ENCODE measurements around the gene POLDIP3.

Gene POLDIP3

DNA sequence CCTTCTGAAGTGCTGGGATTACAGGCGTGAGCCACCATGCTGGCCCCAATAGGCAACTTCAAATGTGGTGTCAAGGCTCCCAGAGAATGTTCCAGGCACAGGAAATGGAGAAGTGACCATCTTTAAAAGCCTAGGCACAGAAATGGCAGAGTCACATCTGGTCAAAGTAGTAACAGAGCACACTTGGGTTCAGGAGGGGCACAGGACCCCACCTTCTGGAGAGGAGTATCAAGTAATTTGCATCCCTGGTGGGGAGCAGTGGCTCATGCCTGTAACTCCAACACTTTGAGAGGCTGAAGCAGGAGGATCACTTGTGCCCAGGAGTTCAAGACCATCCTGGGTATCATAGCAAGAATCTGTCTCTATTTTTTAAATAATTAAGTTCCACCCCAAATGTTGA is 31.7 kb downstream of the POLDIP3 start (continued):
- no peak for TF ChIP-seq ZNF394 (tag by site-specific recombination; IDR thresholded peaks at IDR 0.05; ENCODE audit: borderline replicate concordance)
- TF ChIP-seq ZNF274 (IDR thresholded peaks at IDR 0.05; ENCODE audit: low read length) = no peak
- no peak for TF ChIP-seq ZNF274 (tag by site-specific recombination; IDR thresholded peaks at IDR 0.05; ENCODE audit: borderline replicate concordance)

DNA sequence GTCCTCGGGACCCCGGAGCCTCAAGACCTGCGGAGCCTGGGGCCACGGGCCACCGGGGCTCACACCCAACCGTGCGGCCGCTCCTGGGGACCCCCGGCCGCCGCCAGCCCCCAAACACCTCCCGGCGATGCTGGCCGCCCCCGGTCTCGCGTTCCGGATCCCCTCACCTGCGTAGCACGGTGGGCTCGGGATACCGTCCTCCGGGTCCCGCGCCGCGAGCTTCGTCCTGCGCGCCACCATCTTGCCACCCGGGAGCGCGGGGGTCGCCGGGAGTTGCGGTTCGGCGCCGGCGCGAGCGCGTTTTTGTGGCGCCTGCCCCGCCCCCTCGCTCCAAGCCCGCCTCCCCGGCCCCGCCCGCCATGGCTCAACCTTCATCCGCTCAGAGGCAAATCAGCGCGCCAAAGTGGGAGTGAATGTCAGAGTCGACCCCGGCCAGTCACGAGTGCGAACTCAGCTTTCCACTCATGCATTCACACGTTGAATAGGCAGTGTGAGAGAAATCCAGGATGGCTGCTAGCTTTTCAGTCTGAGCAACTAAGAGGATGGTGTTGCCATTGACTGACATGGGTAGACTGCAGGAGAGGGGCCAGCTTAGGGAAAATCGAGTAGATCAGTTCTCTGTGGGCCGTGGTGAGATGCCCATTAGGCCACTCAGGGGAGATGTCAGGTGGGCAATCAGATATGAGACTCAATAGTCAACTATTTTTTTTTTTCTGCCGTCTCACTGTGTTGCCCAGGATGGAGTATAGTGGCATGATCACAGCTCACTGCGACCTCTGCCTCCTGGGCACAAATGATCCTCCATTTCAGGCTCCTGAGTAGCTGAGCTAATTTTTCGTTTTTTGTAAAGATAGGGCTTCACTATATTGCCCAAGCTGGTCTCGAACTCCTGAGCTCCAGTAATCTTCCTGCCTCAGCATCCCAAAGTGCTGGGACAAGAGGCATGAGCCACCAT is 32.6 kb downstream of the POLDIP3 start:
- H3K27ac ChIP-seq (ENCODE audit: extremely low read depth, low read depth, low read length) = peak overlapping the region; percentile 86
- peak overlapping the region; percentile 92 for H3K4me3 ChIP-seq (ENCODE audit: low read depth, low read length)
- H3K36me3 ChIP-seq (ENCODE audit: control insufficient read depth in 2 of 2, insufficient read depth in 1 of 2, low read length in 2 of 2) = peaks cover 40 to 75% of the 10 kb centered on the region in 2 experiments
- ChIA-PET CTCF (interaction anchor here (0.5 to 1.2 kb wide), 5 partner anchors 12 to 414 kb away, joined by 3 to 5 read pairs (median 4); no protein-coding TSS in a partner anchor), POLR2A (interaction anchor here (0.6 to 1.4 kb wide), 7 partner anchors 8 to 34 kb away, joined by 3 to 8 read pairs (median 4); partner anchors contain the start of gene POLDIP3)
- H3K4me1 ChIP-seq (ENCODE audit: control insufficient read depth, insufficient read depth, low read length) = no peaks in the 10 kb centered on the region
- no peaks in the 10 kb centered on the region for H3K9me3 ChIP-seq (ENCODE audit: control insufficient read depth, insufficient read depth, low read depth, low read length)
- TF ChIP-seq ZBTB7A (tag by site-specific recombination; IDR thresholded peaks at IDR 0.05; ENCODE audit: low read depth) = no peak
- no peak for TF ChIP-seq HOXD13 (CRISPR knock-in tag; IDR thresholded peaks at IDR 0.05; ENCODE audit: borderline replicate concordance)
- TF ChIP-seq ZNF544 (tag by site-specific recombination; IDR thresholded peaks at IDR 0.05) = no peak
- TF ChIP-seq ZNF560 (tag by site-specific recombination; IDR thresholded peaks at IDR 0.05; ENCODE audit: borderline replicate concordance) = no peak
- peak; percentile 88 for TF ChIP-seq ZNF76 (tag by site-specific recombination; IDR thresholded peaks at IDR 0.05; ENCODE audit: borderline replicate concordance, low read depth)
- TF ChIP-seq, protein P1, sequence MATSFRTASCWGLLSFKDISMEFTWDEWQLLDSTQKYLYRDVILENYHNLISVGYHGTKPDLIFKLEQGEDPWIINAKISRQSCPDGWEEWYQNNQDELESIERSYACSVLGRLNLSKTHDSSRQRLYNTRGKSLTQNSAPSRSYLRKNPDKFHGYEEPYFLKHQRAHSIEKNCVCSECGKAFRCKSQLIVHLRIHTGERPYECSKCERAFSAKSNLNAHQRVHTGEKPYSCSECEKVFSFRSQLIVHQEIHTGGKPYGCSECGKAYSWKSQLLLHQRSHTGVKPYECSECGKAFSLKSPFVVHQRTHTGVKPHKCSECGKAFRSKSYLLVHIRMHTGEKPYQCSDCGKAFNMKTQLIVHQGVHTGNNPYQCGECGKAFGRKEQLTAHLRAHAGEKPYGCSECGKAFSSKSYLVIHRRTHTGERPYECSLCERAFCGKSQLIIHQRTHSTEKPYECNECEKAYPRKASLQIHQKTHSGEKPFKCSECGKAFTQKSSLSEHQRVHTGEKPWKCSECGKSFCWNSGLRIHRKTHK (tag by site-specific recombination; IDR thresholded peaks at IDR 0.05) = no peak
- TF ChIP-seq ZNF791 (tag by site-specific recombination; IDR thresholded peaks at IDR 0.05) = no peak
- TF ChIP-seq SP3 (tag by site-specific recombination; IDR thresholded peaks at IDR 0.05) = peak; percentile 60
- no peak for TF ChIP-seq BCL11A (tag by site-specific recombination; IDR thresholded peaks at IDR 0.05; ENCODE audit: low read depth)
- TF ChIP-seq GLI2 (tag by site-specific recombination; IDR thresholded peaks at IDR 0.05; ENCODE audit: borderline replicate concordance, low read depth) = no peak
- TF ChIP-seq, protein P2, sequence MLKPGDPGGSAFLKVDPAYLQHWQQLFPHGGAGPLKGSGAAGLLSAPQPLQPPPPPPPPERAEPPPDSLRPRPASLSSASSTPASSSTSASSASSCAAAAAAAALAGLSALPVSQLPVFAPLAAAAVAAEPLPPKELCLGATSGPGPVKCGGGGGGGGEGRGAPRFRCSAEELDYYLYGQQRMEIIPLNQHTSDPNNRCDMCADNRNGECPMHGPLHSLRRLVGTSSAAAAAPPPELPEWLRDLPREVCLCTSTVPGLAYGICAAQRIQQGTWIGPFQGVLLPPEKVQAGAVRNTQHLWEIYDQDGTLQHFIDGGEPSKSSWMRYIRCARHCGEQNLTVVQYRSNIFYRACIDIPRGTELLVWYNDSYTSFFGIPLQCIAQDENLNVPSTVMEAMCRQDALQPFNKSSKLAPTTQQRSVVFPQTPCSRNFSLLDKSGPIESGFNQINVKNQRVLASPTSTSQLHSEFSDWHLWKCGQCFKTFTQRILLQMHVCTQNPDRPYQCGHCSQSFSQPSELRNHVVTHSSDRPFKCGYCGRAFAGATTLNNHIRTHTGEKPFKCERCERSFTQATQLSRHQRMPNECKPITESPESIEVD (tag by site-specific recombination; IDR thresholded peaks at IDR 0.05) = no peak
- no peak for TF ChIP-seq ZNF174 (tag by site-specific recombination; IDR thresholded peaks at IDR 0.05)
- TF ChIP-seq ZNF366 (tag by site-specific recombination; conservative IDR thresholded peaks at IDR 0.05) = no peak
- TF ChIP-seq ZBTB17 (tag by site-specific recombination; IDR thresholded peaks at IDR 0.05) = peak; percentile 95
- no peak for TF ChIP-seq ZNF654 (tag by site-specific recombination; IDR thresholded peaks at IDR 0.05; ENCODE audit: low read depth)
- TF ChIP-seq, protein P3, sequence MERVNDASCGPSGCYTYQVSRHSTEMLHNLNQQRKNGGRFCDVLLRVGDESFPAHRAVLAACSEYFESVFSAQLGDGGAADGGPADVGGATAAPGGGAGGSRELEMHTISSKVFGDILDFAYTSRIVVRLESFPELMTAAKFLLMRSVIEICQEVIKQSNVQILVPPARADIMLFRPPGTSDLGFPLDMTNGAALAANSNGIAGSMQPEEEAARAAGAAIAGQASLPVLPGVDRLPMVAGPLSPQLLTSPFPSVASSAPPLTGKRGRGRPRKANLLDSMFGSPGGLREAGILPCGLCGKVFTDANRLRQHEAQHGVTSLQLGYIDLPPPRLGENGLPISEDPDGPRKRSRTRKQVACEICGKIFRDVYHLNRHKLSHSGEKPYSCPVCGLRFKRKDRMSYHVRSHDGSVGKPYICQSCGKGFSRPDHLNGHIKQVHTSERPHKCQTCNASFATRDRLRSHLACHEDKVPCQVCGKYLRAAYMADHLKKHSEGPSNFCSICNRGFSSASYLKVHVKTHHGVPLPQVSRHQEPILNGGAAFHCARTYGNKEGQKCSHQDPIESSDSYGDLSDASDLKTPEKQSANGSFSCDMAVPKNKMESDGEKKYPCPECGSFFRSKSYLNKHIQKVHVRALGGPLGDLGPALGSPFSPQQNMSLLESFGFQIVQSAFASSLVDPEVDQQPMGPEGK (tag by site-specific recombination; IDR thresholded peaks at IDR 0.05) = peak; percentile 35; the same call in 1 of the 2 replicates
- TF ChIP-seq KLF9 (tag by site-specific recombination; IDR thresholded peaks at IDR 0.05; ENCODE audit: low read depth) = peak; percentile 66
- no peak for TF ChIP-seq ZNF629 (tag by site-specific recombination; IDR thresholded peaks at IDR 0.05)
- TF ChIP-seq ZNF777 (tag by site-specific recombination; IDR thresholded peaks at IDR 0.05; ENCODE audit: borderline replicate concordance) = no peak
- TF ChIP-seq ZNF473 (tag by site-specific recombination; IDR thresholded peaks at IDR 0.05) = no peak
- TF ChIP-seq, protein P4, sequence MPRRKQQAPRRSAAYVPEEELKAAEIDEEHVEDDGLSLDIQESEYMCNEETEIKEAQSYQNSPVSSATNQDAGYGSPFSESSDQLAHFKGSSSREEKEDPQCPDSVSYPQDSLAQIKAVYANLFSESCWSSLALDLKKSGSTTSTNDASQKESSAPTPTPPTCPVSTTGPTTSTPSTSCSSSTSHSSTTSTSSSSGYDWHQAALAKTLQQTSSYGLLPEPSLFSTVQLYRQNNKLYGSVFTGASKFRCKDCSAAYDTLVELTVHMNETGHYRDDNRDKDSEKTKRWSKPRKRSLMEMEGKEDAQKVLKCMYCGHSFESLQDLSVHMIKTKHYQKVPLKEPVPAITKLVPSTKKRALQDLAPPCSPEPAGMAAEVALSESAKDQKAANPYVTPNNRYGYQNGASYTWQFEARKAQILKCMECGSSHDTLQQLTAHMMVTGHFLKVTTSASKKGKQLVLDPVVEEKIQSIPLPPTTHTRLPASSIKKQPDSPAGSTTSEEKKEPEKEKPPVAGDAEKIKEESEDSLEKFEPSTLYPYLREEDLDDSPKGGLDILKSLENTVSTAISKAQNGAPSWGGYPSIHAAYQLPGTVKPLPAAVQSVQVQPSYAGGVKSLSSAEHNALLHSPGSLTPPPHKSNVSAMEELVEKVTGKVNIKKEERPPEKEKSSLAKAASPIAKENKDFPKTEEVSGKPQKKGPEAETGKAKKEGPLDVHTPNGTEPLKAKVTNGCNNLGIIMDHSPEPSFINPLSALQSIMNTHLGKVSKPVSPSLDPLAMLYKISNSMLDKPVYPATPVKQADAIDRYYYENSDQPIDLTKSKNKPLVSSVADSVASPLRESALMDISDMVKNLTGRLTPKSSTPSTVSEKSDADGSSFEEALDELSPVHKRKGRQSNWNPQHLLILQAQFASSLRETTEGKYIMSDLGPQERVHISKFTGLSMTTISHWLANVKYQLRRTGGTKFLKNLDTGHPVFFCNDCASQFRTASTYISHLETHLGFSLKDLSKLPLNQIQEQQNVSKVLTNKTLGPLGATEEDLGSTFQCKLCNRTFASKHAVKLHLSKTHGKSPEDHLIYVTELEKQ (tag by site-specific recombination; IDR thresholded peaks at IDR 0.05; ENCODE audit: borderline replicate concordance) = no peak

Measured in HEK293 (cell line).